GM10248 (cell line): ENCODE data around the gene RPL28.

Experiments used
- CTCF ChIA-PET: fragments of 300-600 bp; sonication (Branson Sonifier 250); formaldehyde crosslinking; extraction: SDS; loops from one replicate; lab custom pipeline; 2021; ENCODE audit warnings: antibody characterized with exemption; lab: Yijun Ruan, JAX
- POLR2A ChIA-PET: fragments of 350-650 bp; sonication (Branson Sonifier 250); formaldehyde crosslinking; extraction: SDS; loops from one replicate; lab custom pipeline; 2020; ENCODE audit warnings: antibody characterized with exemption; lab: Yijun Ruan, JAX
- DNase-seq: peaks from one replicate; pipeline ENCODE4 v3.0.0; 2012; ENCODE audit errors: extremely low spot score
- CTCF ChIP-seq: IDR thresholded peaks from 2 replicates; pipeline ENCODE4 v1.5.1; 2012; ENCODE audit warnings: mild to moderate bottlenecking, low read depth; ENCODE audit errors: extremely low read depth, missing control alignments, control extremely low read depth

The RPL28 gene

DNA sequence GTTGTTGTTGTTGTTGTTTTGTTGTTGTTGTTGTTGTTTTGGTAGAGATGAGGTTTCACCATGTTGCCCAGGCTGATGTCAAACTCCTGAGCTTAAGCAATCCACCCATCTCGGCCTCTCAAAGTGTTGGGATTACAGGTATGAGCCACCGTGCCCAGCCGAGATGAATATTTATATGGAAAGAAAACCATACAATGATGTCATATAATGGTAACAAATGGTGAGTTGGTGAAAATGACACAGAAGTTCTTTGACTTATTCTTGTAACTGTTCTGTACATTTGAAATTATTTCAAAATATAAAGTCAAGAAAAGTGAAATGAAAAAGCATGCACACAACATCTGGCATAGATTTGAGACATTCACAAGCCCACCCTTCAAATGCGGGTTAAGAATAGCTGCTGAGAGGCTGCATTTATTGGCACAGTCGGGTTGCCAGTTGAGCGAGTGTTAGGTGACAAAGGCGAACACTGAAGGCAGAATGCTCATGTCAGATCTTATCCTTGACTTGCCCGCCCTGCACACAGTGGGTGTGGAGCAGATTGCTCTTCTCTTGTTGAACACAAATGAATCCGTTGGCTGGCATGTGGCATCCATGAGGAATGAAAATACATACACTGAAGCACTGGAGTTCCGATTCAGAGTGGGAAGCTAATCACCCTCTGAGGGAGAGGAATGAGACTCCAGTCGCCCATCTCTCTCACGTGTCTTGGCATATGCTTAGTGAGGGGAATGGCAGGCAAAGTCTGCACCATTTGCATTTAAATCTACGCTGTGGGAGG lies 37.7 kb downstream of the RPL28 start:
- DNase-seq = no peak
- TF ChIP-seq CTCF = no peak
- ChIA-PET POLR2A (no interaction called here), CTCF (interaction anchor here (1.1 to 1.4 kb wide), 2 partner anchors 122 to 282 kb away, joined by 3 read pairs; no protein-coding TSS in a partner anchor)

DNA sequence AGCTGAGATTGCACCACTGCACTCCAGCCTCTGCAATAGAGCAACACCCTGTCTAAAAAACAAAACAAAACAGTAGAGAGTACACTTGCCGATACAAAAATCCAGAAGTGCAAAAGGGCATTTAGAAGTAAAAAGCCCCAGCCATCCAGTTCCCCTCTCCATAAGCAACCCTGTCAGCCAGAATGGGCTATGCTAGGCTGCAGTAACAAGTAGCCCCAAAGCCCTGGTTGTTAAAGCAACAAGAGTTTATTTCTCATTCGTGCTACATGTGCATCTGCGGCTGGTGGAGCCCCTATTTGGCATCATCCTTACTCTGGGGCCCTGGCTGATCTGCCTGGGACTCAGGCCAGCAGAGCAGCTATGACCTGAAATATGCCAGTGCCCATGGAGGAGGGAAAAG lies 38.8 kb downstream of the RPL28 start:
- CTCF ChIA-PET = interaction anchor here (1.1 to 1.3 kb wide), 3 partner anchors 43 to 283 kb away, joined by 3 to 4 read pairs (median 3); no protein-coding TSS in a partner anchor
- TF ChIP-seq CTCF = no peak
- DNase-seq = no peak
- POLR2A ChIA-PET = no interaction called here

GRCh38 chr19:55426042-55426441 lies 40.3 kb downstream of the RPL28 start:
- POLR2A ChIA-PET = no interaction called here
- no peak for DNase-seq
- CTCF ChIA-PET = interaction anchor here (1.0 kb wide), 1 partner anchor 285 kb away, joined by 3 read pairs; no protein-coding TSS in a partner anchor
- no peak for TF ChIP-seq CTCF

DNA sequence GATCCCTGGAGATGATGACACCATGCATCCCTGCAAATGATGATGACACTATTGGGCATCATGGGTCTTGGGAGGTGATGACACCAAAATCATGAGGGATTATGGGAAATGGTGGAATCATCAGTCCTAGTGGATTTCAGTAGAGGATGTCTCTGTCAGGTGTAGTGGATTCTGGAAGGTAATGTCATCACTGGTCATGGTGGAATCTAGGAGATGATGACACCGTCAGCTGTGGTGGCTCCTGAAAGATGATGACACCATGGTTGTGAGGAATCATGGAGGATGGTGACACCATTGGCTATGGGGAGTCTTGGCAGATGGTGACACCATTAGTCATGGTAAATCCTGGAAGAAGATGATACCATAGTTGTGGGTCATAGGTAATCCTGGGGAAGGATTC lies 45.5 kb downstream of the RPL28 start:
- DNase-seq = no peak
- CTCF ChIA-PET = no interaction called here
- TF ChIP-seq CTCF = no peak
- POLR2A ChIA-PET = no interaction called here

DNA sequence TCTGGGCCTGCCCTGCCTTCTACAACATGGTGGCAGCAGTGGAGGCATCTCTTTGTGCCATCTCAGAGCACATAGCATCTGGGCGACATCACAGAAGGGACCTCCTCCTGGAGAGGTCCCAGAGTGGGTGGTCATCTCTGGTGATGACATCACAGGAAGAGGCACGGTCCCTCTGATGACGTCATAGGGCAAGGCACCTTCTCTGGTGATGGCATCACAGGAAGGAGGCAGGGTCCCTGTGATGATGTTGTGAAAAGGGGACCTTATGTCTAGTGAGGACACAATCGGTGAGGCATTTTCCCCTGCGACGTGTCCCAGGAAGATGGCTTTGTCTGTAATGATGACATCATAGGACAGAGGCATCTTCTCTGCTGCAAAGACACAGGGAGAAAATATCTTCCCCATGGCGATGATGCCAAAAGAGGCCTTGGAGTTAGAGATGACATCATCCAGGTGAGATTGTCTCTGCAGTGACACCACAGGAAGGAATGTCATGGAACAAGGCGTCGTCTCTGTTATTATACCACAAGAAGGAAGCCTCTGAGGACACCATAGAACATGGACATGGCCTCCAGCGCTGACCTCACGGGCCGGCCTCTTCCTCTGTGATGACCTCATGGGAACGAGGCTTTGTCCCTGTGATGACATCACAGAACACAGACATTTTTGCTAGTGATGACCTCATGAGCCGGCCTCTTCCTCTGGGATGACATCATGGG lies 46.7 kb downstream of the RPL28 start:
- DNase-seq = no peak
- CTCF ChIA-PET = no interaction called here
- POLR2A ChIA-PET = no interaction called here
- no peak for TF ChIP-seq CTCF

- POLR2A ChIA-PET = no interaction called here
- TF ChIP-seq CTCF = no peak
- DNase-seq = no peak
These were observed 47.6 kb downstream of the RPL28 start for GRCh38 chr19:55433292-55433691.

More at GRCh38 chr19:55433292-55433691, 47.6 kb downstream of the RPL28 start:
- CTCF ChIA-PET = no interaction called here
